CD4-positive, alpha-beta T cell treated with Interleukin-1 beta for 1 hour (primary cell): ENCODE data around the gene FOXO6.

Source experiments
- DNase-seq, 2 donors: peaks; one replicate each; pipeline ENCODE4 v3.0.0-alpha.2; 2020 to 2022

FOXO6 gene

DNA sequence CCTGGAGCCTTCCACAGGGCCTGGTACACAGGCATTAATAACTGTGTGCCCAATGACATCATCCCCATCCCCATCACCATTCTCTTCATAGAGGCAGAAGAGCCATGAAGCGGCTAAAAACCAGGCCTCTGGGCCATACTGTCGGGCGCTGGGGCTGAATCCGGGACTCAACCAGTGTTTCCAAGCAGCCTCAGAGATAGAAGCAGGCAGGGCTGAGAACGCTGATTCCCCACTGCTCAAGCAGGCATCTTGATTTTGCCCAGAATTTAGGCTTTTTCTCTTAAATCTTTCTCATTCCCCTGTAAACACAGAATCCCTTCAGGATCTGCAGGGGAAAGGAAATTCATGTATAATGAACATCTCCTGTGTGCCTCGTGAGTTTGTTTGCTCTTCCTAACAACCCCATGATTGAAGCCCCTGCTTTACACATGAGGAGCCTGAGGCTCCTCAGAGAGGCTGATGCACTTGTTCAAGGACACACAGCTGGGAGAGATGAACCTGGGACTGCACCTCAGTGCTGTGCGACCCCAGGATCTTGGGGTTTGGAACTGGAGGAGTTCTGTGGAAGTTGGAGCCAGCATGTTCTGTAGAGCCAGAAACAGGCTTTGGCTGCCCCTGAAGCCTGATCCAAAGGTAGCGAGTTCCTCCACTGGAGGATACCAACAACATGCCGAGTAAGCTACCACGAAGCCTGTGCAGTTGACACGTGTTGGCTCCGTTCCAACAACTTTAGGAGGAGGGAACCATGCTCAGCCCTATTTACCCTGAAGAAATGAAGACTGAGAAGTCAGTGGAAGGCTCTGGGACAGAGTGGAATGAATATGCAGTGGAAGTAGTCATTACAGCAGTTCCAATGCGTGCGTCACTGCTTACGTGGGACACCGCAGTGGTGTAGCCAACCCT lies 67.8 kb downstream of the FOXO6 start:
- DNase-seq = no peak

DNA sequence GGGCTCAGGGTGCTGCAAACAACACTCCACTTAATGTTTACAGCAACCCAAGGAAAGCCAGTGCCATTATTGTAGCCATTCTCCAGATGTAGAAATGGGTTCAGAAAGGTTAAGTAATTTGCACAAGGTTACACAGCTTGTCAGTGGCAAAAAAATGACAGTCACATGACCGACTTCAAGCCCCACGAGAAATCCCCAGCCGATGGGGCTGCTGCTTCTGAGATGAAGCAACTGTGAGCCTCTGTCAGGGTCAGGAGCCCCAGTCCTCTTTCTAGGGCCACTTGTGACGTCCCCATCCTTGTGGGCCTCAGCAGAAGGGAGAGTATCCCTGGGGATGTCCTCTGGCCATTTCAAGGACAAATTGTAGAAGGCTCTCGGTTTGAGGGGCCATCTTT lies 68.4 kb downstream of the FOXO6 start:
- DNase-seq = no peak

DNA sequence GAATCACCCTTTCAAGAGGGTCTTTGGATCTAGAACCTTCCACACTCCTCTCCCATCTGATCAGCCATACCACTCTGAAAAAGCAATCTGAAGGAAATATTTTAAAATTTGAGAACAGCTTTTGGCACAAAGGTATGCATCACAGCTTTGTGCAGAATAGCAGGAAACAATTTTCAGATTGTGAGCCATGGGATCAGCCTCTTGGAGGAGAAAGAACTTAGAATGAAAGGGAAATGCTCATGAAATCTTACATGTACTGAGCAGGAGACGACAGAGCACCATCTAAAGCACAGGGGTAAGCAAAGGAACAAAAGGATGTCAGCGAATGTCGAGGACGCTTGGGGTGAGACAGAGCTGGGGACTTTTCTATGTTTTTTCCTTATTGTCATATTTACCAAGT lies 68.8 kb downstream of the FOXO6 start:
- no peak for DNase-seq

DNA sequence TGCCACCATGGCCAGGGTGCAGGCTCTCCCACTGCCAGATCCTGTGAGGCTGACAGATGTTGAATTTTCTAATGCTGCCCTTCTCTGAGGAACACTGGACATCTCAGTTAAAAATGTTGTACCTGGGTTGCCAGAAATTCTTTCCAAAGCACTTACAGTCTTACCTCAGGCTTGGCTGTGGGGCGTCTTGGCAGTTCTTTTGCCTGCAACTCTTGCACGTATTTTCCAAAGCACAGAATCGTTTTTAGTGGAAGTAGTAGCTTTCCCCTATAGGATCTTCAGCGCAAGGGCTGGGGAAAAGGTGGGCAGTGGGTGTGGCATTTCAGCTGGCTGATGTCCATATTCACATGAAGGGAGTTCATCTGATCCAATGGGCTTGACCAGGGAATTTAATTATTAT lies 69.3 kb downstream of the FOXO6 start:
- DNase-seq = no peak

DNA sequence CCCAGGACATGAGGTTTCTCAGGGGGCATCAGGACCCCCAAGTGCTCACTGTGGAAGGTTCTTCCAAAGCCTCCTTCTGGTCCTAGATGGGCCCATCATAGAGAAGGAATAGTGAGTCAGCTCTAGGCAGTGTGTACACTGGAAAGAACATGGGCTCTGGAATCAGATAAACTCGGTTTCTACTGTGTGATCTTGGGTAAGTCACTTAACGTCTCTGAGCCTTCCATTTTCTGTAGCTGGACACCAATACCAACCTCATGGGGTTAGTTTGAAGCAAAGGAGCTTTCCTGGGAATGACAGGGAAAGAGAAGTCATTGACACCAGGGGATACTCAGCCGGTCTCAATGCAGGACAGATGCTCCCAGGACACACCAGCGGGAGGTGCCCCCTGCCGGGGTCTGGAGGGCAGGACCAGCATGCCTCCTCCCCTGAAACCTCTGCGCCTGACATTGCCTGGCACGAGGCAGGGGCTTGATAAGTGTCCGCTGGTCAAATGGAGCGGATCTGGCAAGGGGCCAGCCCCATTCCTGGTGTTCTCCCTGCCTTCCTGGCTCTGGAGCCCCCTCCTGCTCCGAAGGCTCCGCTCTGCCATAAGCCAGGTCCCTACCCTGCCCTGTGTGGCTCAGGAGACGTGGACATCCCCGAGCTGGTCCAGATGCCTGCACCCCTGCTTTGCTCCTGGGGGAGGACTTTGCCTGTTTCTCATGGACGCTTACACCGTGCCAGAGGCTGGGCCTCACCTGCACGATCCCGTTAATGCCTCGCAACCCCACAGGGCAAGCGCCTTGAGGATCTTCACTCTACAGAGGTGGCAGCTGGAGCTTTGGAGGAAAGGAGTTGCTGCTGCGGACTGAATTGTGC lies 70.5 kb downstream of the FOXO6 start:
- DNase-seq = no peak
